GM18868 (cell line): ENCODE data around the gene LPGAT1.

ENCODE experiments used
- ATAC-seq: cut with Tn5 transposase; IDR thresholded peaks from one replicate; pipeline ENCODE4 v1.9.1; 2021; ENCODE audit warnings: mild to moderate bottlenecking, moderate library complexity; ENCODE audit not compliant: unreplicated experiment

The LPGAT1 gene

DNA sequence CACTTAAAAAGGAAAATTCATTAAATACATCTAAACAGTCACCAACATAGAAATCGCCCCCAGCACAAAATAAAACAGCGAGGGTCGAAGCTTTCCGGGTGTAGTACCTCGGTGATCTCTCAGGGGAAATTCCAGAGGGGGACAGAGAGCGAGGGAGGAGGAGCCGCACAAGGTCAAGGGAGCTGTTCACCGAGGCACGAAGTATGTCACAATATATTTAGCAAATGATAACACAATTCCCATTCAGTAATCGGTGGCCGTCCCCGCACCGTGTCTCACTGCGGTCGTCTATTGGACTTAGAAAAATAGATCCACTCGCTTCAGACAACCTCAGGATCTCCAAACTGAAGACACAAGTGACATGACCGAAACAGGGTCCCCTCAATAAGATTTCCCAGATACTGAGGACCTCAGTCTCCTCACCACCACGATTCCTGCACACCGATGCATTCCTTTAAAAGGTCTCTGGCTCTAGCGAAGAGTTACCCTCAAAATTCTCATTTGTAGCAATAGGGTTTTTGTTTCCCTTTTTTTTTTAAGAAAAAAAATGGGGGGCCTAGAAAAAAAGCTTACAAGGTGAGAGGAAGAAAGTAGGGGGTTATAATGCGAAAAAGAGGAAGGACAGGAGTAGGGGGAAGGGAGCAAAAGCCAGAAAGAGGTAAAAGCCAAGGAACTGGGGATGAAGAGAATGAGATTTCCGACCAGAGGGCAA lies 1.1 kb downstream of the LPGAT1 start:
- no peak for ATAC-seq

DNA sequence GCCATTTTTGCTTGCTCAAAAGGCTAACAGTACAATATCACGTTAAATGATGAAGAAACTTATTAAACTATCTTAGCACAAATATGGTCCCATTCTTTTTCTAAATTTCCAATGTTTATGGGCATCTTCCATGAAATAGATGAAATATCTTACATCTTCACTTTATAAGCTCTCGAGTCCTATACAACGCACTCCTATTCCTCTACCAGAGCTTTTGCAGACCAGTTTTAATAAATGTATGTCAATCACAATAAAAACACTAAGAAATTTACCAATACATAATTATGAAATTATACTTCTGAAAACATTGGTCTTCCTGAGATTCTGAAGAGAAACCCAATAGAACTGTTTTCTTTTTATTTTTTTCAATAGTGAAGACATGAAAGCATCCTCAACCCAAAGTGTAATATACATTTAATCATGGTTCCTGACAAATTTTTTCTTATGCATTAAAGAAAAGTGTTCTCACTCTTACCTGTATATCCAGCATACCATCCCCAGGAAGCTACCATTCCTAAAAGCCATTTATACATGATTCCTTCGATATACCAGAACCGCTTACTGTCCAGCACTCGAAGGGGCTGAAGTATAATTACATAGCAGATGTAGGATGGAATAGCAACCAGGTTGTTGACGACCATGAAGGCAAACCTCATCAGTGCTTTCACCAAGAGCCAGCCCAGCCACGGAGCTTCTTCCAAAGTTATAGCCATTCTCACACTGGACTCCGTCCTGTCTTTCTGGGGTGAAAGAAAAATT lies 1.8 kb downstream of the LPGAT1 start:
- ATAC-seq = no peak

DNA sequence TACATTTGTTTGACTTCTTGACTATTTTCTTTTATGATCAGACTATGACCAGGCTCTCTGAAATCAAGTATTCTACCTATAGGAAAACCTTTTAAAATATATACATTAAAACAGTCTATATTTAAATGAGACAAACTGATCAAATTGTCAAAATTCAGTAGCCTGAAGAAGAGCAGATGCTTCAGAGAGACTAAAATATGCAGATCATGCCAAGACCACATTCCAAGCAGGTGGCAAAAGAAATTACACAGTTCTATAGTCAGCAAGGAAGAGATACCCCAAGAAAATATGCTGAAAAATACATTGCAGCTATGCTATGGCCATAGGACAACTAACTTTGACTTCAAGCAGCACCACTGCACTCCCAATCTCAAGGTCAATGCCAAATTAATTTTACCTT lies 3.5 kb downstream of the LPGAT1 start:
- no peak for ATAC-seq

DNA sequence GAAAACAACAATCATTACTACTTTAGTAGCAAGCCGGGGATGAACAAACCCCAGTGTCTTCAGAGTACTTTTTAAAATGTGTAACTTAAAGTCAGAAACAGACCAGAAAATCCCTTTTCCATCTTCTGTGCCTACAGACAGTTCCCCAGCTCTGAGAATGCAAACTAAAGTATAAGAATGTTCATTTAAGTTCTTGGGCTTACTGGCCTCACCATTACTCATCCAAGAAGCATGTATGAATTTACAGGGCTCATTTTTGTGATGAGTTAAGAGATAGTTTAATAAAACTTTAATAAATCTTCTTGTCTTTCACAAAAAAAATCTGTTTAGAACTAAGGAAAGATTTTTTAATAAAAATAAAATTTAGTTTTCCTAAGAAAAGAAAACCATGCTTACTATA lies 4.6 kb downstream of the LPGAT1 start:
- ATAC-seq = no peak

DNA sequence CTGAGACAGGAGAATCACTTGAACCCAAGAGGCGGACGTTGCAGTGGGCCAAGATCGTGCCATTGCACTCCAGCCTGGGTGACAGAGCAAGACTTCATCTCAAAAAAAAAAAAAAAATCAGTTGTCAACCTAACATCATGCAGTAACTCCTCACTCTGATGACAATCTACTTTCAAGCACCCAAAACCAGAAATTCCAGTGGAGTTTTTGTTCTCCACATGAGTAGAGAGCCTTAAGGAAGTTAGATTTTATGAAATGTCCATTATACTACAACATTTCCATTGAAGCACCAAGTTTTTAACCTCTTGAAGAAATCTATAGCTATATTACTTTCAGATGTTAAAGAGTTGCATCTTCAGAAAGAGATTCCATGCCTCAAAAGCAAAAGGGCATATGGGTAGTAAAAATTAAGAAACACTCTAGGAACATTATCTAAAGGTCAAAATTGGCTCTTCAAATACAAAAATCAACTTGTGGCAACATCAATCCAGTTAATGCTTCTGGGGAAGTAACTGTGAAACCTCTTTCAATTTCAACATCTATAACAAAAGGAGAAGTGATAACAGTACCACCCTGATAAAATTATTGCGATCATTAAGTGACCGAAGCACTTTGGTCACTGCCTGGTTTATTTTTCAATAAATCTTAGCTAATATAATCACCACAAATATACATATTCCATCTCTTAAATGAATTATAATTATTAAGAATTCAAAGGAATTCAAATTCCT lies 7.7 kb downstream of the LPGAT1 start:
- no peak for ATAC-seq

DNA sequence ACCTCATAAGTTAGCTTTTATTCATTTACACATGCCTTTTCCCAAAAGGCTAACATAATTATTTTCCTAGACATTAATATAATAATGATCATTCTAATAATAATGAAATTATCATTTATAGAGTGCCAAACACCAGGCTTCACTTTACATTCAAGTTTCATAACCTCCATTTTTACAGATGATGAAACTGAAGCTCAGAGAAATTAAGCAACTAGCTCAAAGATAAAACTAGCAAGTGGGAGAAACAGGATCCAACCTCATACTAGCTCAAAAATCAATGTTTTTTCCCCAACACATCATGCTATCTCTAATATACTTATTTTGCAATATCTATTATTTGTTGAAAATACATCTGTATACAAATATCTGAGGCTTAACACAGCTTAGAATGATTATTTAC lies 14.0 kb downstream of the LPGAT1 start:
- no peak for ATAC-seq

DNA sequence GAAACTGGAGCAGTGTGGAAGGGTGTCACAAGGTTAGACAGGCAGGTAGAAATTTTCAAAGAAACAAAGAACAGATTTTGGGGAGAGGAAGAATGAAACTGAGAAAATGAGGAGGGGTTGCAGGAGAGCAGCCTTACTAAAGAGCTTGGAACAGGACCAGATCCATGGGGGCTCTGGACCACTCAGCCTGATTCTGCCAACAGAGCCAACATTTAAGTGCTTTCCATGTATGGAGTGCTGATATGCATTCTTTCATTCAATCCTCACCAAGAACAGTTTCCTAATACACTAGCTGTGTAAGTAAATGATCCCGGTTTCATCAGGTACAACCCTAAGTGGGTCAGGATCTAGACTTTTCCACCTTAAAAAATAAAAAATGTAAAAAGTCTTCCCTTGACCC lies 16.2 kb downstream of the LPGAT1 start:
- ATAC-seq = no peak

DNA sequence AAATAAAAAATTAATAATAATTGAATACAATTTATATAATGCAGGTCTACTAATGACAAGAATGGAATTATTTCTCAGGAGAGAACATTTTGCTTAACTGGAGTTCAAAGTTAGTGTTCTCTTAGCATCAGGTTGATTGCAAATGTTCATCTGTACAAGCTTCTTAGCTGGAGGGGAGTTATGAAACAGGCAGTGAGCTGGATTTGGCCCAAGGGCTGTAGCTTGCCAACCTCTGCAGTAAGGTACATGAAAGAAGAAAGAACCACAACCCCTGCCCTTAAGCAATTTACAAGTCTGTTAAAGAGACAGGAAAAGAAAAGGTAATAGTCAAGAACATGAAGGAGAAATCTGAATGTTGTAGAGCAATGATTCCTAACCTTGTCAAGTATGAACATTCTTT lies 17.0 kb downstream of the LPGAT1 start:
- no peak for ATAC-seq

DNA sequence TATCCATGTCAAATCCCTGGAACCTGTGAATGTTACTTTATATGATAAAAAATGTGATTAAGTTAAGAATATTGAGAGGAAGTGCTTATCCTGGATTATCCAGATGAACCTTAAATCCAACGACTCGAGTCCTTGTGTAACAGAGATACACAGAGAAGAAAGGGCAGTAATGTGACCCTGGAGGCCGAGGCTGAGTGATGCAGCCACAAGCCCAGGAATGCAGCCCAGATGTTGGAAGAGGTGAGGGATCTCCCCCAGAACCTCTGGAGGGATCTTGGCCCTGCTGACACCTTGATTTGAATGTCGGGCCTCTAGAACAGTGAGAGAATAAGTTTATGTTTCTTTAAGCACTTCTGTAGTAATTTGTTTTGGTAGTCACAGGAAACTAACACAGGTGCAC lies 18.0 kb downstream of the LPGAT1 start:
- no peak for ATAC-seq

DNA sequence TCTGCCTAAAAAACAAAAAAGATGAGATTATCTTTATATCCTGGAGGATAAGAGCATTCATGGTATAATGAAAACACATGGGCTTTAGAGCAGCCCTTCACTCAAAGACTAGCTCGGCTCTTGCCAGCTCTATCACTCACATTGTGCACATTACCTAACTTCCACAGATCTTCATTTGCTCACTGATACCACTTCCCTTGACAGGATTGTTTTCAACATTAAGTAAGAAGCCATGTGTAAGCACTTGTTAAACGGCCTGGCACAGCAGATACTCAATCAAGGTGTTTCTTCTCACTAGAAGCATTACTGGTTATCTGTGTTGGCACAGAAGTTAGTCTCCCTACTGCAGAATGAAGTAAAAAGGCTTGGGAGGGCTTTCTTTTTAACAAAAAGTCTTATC lies 18.7 kb downstream of the LPGAT1 start:
- ATAC-seq = no peak

DNA sequence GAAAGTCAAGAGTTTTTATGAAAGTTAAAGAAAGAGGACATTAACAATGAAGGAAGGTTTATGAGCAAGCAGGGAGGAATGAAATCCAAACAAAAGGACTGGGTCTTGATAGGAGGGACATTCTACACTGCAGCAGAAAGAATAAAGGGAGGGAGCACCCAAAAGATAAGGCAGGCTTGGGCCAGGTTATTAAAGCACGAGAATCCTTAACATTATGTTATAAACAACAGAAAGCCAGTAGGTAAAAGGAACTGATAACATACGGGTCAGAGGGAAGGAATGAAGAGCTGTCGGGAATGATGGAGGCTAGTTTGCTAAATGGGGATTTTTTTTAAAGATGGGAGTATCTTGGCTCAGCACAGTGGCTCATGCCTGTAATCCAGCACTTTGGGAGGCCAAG lies 19.4 kb downstream of the LPGAT1 start:
- ATAC-seq = no peak

DNA sequence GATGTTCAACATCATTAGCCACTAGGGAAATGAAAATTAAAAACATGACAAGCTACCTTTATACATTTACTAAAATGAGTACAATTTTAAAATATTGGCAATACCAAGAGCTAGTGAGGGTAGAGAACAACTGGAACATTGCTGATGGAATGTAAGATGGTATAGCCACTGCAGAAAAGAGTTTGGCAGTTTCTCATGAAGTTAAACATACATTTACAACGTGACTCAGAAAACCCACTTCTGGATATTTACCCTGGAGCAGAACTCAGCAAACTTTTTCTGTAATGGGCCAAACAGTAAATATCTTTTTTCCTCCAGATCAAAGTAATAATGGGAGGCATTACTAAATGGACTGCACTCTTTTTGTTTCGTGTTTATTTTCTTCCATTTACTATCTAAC lies 22.1 kb downstream of the LPGAT1 start:
- no peak for ATAC-seq

DNA sequence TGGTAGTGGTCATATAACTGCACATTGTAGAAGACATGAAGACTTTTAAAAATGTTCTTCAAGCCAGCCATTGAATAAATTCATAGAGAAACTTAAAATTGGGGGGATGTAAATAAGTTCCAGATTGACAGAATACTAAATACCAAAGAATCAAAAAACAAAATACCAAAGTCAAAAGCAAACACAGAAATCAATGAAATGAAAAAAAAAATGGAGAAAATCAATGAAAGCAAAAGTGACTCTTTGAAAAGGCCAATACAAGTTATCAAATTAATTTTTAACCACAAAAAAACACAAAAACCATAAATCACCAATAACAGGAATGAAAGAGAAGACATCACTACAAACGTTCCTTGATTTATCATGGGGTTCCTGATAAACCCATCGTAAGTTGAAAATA lies 25.6 kb downstream of the LPGAT1 start:
- no peak for ATAC-seq

DNA sequence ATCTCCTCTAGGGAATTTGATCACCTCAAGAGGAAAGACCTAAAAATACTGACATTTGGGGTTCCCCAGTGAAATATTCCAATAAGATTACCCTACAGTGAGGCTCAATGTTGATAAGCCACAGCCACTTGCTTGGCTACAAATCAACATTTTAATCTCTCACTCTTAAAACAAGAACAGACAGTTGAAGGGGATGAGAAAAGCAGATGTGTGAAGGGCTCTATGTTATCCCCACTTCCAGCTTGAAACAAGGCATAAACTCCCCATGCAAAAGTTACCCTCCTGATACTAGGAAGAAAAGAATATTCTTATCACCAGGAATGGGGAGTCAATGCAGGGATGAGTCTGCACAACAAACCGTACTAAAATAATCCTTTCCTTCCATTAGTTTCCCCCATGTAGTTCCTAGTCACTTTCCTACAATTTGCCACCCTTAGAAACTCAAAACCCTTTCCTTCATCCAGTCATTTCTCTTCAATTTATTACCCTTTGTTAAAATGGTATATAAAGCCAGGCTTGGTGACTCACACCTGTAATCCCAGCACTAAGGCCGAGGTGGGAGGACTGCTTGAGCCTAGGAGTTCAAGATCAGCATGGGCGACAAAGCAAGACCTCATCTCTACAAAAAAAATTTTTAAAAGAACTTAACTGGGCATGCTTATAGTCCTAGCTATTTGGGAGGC lies 29.5 kb downstream of the LPGAT1 start:
- no peak for ATAC-seq

DNA sequence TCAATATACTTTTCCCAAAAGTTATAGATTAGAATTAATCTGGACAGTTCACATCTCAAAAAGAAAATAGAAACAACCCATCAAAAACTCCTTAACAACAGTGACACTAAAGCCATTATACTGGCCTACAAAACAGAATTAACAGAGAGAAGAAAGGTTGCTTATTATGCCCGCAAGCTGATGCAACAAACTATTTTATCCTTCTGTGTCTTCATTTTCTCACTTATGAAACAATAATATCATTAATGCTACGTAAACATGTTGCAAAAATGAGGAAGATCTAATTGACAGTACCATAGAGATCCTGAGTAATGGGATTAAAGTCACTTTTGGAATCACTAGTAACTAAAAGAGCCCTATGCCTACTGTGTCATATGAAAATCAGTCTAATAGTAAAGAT lies 32.6 kb downstream of the LPGAT1 start:
- no peak for ATAC-seq

DNA sequence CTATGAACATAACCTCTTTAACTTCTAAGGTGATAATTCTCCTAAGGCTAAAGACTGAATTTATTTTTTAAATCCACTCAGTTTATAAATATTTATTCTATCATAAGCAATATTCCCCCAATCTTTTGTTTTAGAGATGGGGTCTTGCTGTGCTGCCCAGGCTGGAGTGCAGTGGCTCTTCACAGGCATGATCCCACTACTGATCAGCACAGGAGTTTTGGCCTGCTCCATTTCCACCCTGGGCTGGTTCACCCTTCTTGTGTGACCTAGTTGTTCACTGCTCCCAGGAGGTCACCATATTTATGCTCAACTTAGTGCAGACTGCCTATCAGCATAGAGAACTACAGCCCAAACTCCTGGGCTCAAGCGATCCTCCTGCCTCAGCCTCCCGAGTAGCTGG lies 38.6 kb downstream of the LPGAT1 start:
- ATAC-seq = no peak

DNA sequence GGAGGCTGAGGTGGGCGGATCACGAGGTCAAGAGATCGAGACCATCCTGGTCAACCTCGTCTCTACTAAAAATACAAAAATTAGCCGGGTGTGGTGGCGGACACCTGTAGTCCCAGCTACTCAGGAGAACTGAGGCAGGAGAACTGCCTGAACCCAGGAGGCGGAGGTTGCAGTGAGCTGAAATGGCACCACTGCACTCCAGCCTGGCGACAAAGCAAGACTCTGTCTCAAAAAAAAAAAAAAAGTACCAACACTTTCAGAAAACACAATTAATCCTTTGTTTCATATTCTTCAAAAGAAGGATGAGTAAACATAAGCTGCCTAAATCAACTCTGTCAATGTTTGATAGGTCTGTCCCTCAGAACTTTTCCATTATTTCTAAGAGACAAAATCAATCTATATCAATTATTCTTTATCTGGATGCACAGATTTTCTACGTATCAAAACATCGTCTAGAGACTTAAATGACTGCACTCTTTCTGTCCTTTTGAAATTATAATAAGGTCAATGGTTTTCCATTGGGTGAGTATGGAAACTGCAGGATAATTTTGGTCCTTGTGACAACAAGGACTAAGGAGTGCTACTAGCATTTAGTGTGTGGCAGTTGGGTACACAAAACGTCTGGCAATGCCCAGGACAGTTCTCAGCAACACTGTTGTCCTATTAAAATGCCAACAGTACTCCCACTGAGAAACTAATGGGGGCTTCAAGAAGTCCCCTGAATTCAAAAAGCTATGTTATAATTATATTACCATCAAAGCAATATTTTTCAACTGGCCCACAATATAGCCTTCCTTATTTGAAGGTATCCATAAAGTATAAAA lies 40.7 kb downstream of the LPGAT1 start:
- no peak for ATAC-seq

DNA sequence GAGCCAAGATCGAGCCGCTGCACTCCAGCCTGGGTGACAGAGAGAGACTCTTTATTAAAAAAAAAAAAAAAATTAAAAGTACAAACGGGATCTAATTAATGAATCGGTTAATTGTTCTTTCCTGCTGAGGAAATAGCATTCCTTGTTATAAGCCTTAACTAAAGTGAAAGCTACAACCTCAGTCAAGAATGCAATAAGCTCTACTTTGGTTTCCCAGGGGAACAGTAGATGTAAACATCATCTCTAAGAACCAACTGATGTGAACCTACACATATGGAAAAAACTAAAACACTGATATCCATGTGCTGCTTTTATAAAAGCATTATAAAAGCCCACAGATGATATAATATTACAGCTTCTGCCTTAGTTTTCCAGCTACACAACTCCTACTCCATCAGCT lies 41.9 kb downstream of the LPGAT1 start:
- no peak for ATAC-seq

DNA sequence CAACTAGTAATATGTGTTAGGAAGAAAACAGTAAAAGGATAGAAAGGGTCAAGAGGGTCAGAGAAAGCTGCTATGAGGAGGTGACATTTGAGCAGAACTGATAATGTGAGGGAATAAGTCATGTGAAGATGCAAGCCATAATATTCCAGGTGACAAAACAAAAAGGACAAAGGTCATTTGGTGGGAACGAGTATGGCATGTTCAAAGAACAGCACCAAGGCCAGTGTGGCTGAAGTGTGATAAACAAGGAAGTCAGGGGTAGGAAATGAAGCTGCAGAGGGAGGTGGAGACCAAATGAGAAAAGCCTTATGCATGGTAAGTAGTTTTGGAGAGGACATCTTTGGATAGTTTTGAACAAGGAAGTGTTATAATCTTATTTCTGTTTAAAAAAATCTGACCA lies 46.7 kb downstream of the LPGAT1 start:
- no peak for ATAC-seq

DNA sequence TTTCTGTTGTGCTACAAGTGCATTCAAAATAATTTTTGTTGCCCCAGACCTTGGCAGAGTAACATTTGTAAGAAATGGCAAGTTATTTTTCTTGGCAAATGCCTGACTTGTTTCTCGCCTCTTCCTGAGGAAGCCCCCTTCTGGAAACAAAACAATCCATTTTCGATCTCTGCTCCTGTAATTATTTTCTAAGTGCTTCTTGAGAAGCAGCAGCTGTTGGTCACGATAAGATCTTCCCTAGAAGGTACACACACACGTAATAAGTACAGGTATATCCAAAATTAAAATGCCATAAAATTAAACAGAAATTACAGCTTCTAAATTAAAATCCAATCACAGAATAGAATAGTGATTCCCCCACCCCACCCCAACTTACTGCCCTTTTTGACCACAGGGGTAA lies 47.3 kb downstream of the LPGAT1 start:
- ATAC-seq = no peak

DNA sequence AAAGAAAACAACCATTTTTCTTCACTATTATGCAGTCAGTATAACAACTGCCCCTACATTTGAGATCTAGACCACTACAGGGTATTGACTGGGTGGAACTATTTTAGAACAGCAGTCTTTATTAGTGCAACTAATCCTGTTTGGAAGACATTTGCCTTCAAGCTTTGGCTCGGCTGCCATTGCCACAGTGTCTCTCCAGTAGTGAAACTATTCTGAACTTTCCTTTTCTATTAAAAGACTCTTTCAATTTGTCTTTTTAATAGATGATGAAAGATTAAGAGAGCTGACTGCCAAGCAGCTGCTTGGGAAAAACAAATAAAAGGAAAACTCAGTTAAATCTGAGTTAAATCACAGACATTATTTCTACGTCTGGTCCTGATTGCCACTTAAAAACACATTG lies 49.3 kb downstream of the LPGAT1 start:
- no peak for ATAC-seq
